NCI-H82 (cell line): ENCODE data around the gene CYTH3.
"Not testable (repeated sequence)": the region's sequence is repeated elsewhere in the genome, so short reads cannot be mapped to it uniquely, and the experiment has no call there.

ENCODE experiments used
- DNase-seq: peaks from one replicate; lab custom pipeline; 2025; lab: John Stamatoyannopoulos, UW

CYTH3 gene

GRCh38 chr7:6151527-6151926 is 120.9 kb downstream of the CYTH3 start:
- DNase-seq = not testable (repeated sequence)

- DNase-seq = no peak
Measured at GRCh38 chr7:6149996-6150395, 122.4 kb downstream of the CYTH3 start.

GRCh38 chr7:6148724-6149360 is 123.6 kb downstream of the CYTH3 start:
- DNase-seq = no peak

- DNase-seq = no peak
Measured at GRCh38 chr7:6147627-6148026, 124.8 kb downstream of the CYTH3 start.

GRCh38 chr7:6146666-6147065 is 125.8 kb downstream of the CYTH3 start:
- no peak for DNase-seq

GRCh38 chr7:6143997-6144396 is 128.4 kb downstream of the CYTH3 start:
- no peak for DNase-seq

GRCh38 chr7:6142871-6143380 is 129.5 kb downstream of the CYTH3 start:
- no peak for DNase-seq

- no peak for DNase-seq
Measured at GRCh38 chr7:6139189-6139996, 133.0 kb downstream of the CYTH3 start.

GRCh38 chr7:6136475-6136874 is 135.9 kb downstream of the CYTH3 start:
- DNase-seq = no peak

GRCh38 chr7:6133249-6133648 is 139.2 kb downstream of the CYTH3 start:
- no peak for DNase-seq

- DNase-seq = no peak
Measured at GRCh38 chr7:6130007-6130587, 142.3 kb downstream of the CYTH3 start.

- no peak for DNase-seq
Measured at GRCh38 chr7:6128205-6128604, 144.2 kb downstream of the CYTH3 start.

GRCh38 chr7:6127110-6127490 is 145.3 kb downstream of the CYTH3 start:
- DNase-seq = no peak

GRCh38 chr7:6123843-6124242 is 148.6 kb downstream of the CYTH3 start:
- no peak for DNase-seq

- DNase-seq = peak; percentile 1
Measured at GRCh38 chr7:6121141-6121540, 151.3 kb downstream of the CYTH3 start.

- DNase-seq = no peak
Measured at GRCh38 chr7:6117533-6117932, 154.9 kb downstream of the CYTH3 start.

GRCh38 chr7:6116211-6116610 is 156.2 kb downstream of the CYTH3 start:
- DNase-seq = no peak
